Thyroid gland (tissue), 4 donors: ENCODE measurements around the gene STYXL2.

Source experiments
- POLR2A ChIP-seq, 2 donors: fragments of 450-650 bp; IDR thresholded peaks; one replicate each; pipeline ENCODE4 v1.6.1; 2017; ENCODE audit warnings: antibody characterized with exemption in 2 of 2, mild to moderate bottlenecking in 2 of 2, moderate library complexity in 1 of 2
- TF ChIP-seq, protein P1 (sequence below), 6 experiments: fragments of 200-600 bp in 3 of 6; fragments of 450-650 bp in 3 of 6; sonication (generic) in 3 of 6; IDR thresholded peaks; one replicate each; pipeline ENCODE4 v1.5.1; 2016 to 2019; ENCODE audit warnings: antibody characterized with exemption in 6 of 6, mild to moderate bottlenecking in 2 of 6, inconsistent platforms in 1 of 6, moderate library complexity in 1 of 6

GRCh38 chr1:167136191-167136614, 42.3 kb downstream of the STYXL2 start:
- TF ChIP-seq, protein P1, sequence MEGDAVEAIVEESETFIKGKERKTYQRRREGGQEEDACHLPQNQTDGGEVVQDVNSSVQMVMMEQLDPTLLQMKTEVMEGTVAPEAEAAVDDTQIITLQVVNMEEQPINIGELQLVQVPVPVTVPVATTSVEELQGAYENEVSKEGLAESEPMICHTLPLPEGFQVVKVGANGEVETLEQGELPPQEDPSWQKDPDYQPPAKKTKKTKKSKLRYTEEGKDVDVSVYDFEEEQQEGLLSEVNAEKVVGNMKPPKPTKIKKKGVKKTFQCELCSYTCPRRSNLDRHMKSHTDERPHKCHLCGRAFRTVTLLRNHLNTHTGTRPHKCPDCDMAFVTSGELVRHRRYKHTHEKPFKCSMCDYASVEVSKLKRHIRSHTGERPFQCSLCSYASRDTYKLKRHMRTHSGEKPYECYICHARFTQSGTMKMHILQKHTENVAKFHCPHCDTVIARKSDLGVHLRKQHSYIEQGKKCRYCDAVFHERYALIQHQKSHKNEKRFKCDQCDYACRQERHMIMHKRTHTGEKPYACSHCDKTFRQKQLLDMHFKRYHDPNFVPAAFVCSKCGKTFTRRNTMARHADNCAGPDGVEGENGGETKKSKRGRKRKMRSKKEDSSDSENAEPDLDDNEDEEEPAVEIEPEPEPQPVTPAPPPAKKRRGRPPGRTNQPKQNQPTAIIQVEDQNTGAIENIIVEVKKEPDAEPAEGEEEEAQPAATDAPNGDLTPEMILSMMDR (IDR thresholded peaks at IDR 0.05): no peak
- TF ChIP-seq POLR2A (IDR thresholded peaks at IDR 0.05): peak in 1 of 2 donors; percentile 20
